ENCODE measurements around the gene STOM. TPM values are rescaled to one million over a fixed set of nuclear protein-coding genes. Genes with fewer than 3 reads are reported as not detected.

STOM gene
- total RNA-seq, 1 experiment from 2014 or later, result 192 TPM

- Histone ChIP-seq H3K4me3 (no peak overlapping the region), H3K36me3 (peaks cover 90% of the 10 kb centered on the region), H3K27me3 (replicated peaks) (no peaks in the 10 kb centered on the region), H3K9me3 (replicated peaks) (no peaks in the 10 kb centered on the region), H3K27ac (peak overlapping the region; percentile 23), H3K4me1 (replicated peaks) (peaks cover 47% of the 10 kb centered on the region)
- DNase-seq (ENCODE audit: low read depth in 1 of 2, low spot score in 2 of 2), result peak; percentile 71 to 77
These were observed 19.0 kb downstream of the STOM start for GRCh38 chr9:121350993-121351561.

GRCh38 chr9:121350036-121350435 lies 20.0 kb downstream of the STOM start:
- no peak overlapping the region for H3K27ac ChIP-seq
- DNase-seq (ENCODE audit: low read depth in 1 of 2, low spot score in 2 of 2), result no peak
- no peaks in the 10 kb centered on the region for H3K27me3 ChIP-seq (replicated peaks)
- no peaks in the 10 kb centered on the region for H3K9me3 ChIP-seq (replicated peaks)
- H3K4me1 ChIP-seq (replicated peaks), result peaks cover 40% of the 10 kb centered on the region
- H3K4me3 ChIP-seq, result no peak overlapping the region
- peaks cover 90% of the 10 kb centered on the region for H3K36me3 ChIP-seq

- Histone ChIP-seq H3K27ac (no peak overlapping the region), H3K9me3 (replicated peaks) (no peaks in the 10 kb centered on the region), H3K4me1 (replicated peaks) (peaks cover 40% of the 10 kb centered on the region), H3K27me3 (replicated peaks) (no peaks in the 10 kb centered on the region), H3K36me3 (peaks cover 95% of the 10 kb centered on the region), H3K4me3 (no peak overlapping the region)
- DNase-seq (ENCODE audit: low read depth in 1 of 2, low spot score in 2 of 2), result no peak
These were observed 21.0 kb downstream of the STOM start for GRCh38 chr9:121349009-121349408.

GRCh38 chr9:121348221-121348620 lies 21.8 kb downstream of the STOM start:
- no peak overlapping the region for H3K27ac ChIP-seq
- DNase-seq (ENCODE audit: low read depth in 1 of 2, low spot score in 2 of 2), result no peak
- peaks cover 36% of the 10 kb centered on the region for H3K4me1 ChIP-seq (replicated peaks)
- H3K27me3 ChIP-seq (replicated peaks), result no peaks in the 10 kb centered on the region
- H3K36me3 ChIP-seq, result peaks cover 95% of the 10 kb centered on the region
- H3K9me3 ChIP-seq (replicated peaks), result no peaks in the 10 kb centered on the region
- H3K4me3 ChIP-seq, result no peak overlapping the region

- H3K36me3 ChIP-seq, result peaks cover 96% of the 10 kb centered on the region
- H3K4me3 ChIP-seq, result no peak overlapping the region
- no peaks in the 10 kb centered on the region for H3K9me3 ChIP-seq (replicated peaks)
- H3K4me1 ChIP-seq (replicated peaks), result peaks cover 11% of the 10 kb centered on the region
- no peaks in the 10 kb centered on the region for H3K27me3 ChIP-seq (replicated peaks)
- DNase-seq (ENCODE audit: low read depth in 1 of 2, low spot score in 2 of 2), result no peak
- H3K27ac ChIP-seq, result no peak overlapping the region
These were observed 25.0 kb downstream of the STOM start for GRCh38 chr9:121345070-121345469.

- peaks cover 96% of the 10 kb centered on the region for H3K36me3 ChIP-seq
- H3K27me3 ChIP-seq (replicated peaks), result no peaks in the 10 kb centered on the region
These were observed 25.9 kb downstream of the STOM start for GRCh38 chr9:121344184-121344583.

GRCh38 chr9:121340676-121341392 lies 29.2 kb downstream of the STOM start:
- Histone ChIP-seq H3K36me3 (peaks cover 95% of the 10 kb centered on the region), H3K9me3 (replicated peaks) (no peaks in the 10 kb centered on the region), H3K4me3 (no peak overlapping the region), H3K4me1 (replicated peaks) (peaks cover 11% of the 10 kb centered on the region), H3K27me3 (replicated peaks) (no peaks in the 10 kb centered on the region), H3K27ac (no peak overlapping the region)
- no peak for DNase-seq (ENCODE audit: low read depth in 1 of 2, low spot score in 2 of 2)

More at GRCh38 chr9:121344184-121344583, 25.9 kb downstream of the STOM start:
- DNase-seq (ENCODE audit: low read depth in 1 of 2, low spot score in 2 of 2), result no peak
- H3K4me3 ChIP-seq, result no peak overlapping the region
- H3K27ac ChIP-seq, result no peak overlapping the region
- no peaks in the 10 kb centered on the region for H3K9me3 ChIP-seq (replicated peaks)
- peaks cover 11% of the 10 kb centered on the region for H3K4me1 ChIP-seq (replicated peaks)

GRCh38 chr9:121339437-121339836 lies 30.6 kb downstream of the STOM start:
- H3K4me1 ChIP-seq (replicated peaks), result peaks cover 4% of the 10 kb centered on the region
- H3K36me3 ChIP-seq, result peaks cover 97% of the 10 kb centered on the region
- no peak overlapping the region for H3K27ac ChIP-seq
- H3K4me3 ChIP-seq, result no peak overlapping the region
- no peak for DNase-seq (ENCODE audit: low read depth in 1 of 2, low spot score in 2 of 2)
- no peaks in the 10 kb centered on the region for H3K27me3 ChIP-seq (replicated peaks)
- H3K9me3 ChIP-seq (replicated peaks), result no peaks in the 10 kb centered on the region

- DNase-seq (ENCODE audit: low read depth in 1 of 2, low spot score in 2 of 2), result no peak
- H3K4me1 ChIP-seq (replicated peaks), result no peaks in the 10 kb centered on the region
- no peak overlapping the region for H3K4me3 ChIP-seq
- H3K27ac ChIP-seq, result no peak overlapping the region
- H3K36me3 ChIP-seq, result peaks cover 97% of the 10 kb centered on the region
- H3K27me3 ChIP-seq (replicated peaks), result no peaks in the 10 kb centered on the region
- H3K9me3 ChIP-seq (replicated peaks), result no peaks in the 10 kb centered on the region
These were observed 33.4 kb downstream of the STOM start for GRCh38 chr9:121336665-121337064.

- Histone ChIP-seq H3K4me3 (no peak overlapping the region), H3K36me3 (peaks cover 97% of the 10 kb centered on the region), H3K27me3 (replicated peaks) (no peaks in the 10 kb centered on the region), H3K27ac (no peak overlapping the region), H3K9me3 (replicated peaks) (no peaks in the 10 kb centered on the region), H3K4me1 (replicated peaks) (no peaks in the 10 kb centered on the region)
- DNase-seq (ENCODE audit: low read depth in 1 of 2, low spot score in 2 of 2), result no peak
These were observed 35.9 kb downstream of the STOM start for GRCh38 chr9:121333950-121334773.

- Histone ChIP-seq H3K9me3 (replicated peaks) (no peaks in the 10 kb centered on the region), H3K4me1 (replicated peaks) (peaks cover 2% of the 10 kb centered on the region), H3K4me3 (no peak overlapping the region), H3K36me3 (peaks cover 98% of the 10 kb centered on the region), H3K27ac (no peak overlapping the region), H3K27me3 (replicated peaks) (no peaks in the 10 kb centered on the region)
- peak in 1 of 2 experiments; percentile 12 for DNase-seq (ENCODE audit: low read depth in 1 of 2, low spot score in 2 of 2)
These were observed 37.9 kb downstream of the STOM start for GRCh38 chr9:121331992-121332685.

- no peak for DNase-seq (ENCODE audit: low read depth in 1 of 2, low spot score in 2 of 2)
- H3K27me3 ChIP-seq (replicated peaks), result no peaks in the 10 kb centered on the region
- no peak overlapping the region for H3K27ac ChIP-seq
- H3K36me3 ChIP-seq, result peaks cover 98% of the 10 kb centered on the region
- H3K4me1 ChIP-seq (replicated peaks), result peaks cover 8% of the 10 kb centered on the region
- no peak overlapping the region for H3K4me3 ChIP-seq
- no peaks in the 10 kb centered on the region for H3K9me3 ChIP-seq (replicated peaks)
These were observed 38.5 kb downstream of the STOM start for GRCh38 chr9:121331549-121331948.

GRCh38 chr9:121328876-121329681 lies 41.0 kb downstream of the STOM start:
- Histone ChIP-seq H3K9me3 (replicated peaks) (no peaks in the 10 kb centered on the region), H3K36me3 (peaks cover 91% of the 10 kb centered on the region), H3K27ac (no peak overlapping the region), H3K4me1 (replicated peaks) (peaks cover 27% of the 10 kb centered on the region), H3K27me3 (replicated peaks) (no peaks in the 10 kb centered on the region), H3K4me3 (no peak overlapping the region)
- DNase-seq (ENCODE audit: low read depth in 1 of 2, low spot score in 2 of 2), result no peak
